Measurements from ENCODE around the gene RAET1E.

RAET1E gene

GRCh38 chr6:149859368-149859767 lies 38.5 kb downstream of the RAET1E start:
- Histone ChIP-seq H3K27ac (replicated peaks; ENCODE audit: low read length) (no peak overlapping the region), H3K4me1 (ENCODE audit: control insufficient read depth in 2 of 2, insufficient read depth in 1 of 2, low read depth in 1 of 2, low read length in 2 of 2) (peaks cover 7 to 18% of the 10 kb centered on the region in 2 donors)
- no CpG with 5 or more reads among the region's 7 CpGs for WGBS, 2 donors (ENCODE audit: extremely low coverage in 2 of 2, insufficient read length in 2 of 2, insufficient replicate concordance in 1 of 2)

DNA sequence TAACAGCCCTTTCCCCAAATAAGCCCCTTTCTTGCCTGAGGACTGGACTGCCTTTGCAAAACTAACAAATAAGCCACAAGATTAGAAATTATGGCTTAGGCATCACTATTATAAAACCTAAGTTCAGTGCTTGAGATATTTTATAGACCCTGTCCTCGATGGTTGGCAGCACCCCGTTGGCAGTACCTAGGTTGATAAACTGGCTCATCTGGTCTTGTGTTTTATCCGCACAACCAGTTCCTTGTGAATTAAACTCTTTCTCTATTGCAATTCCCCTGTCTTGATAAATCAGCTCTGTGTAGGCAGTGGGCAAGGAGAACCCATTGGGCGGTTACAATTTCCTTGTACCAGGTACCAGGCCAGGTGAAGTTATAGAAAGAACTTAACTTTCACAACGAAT lies 40.4 kb downstream of the RAET1E start:
- Histone ChIP-seq H2BK5ac (ENCODE audit: low read length) (no peak overlapping the region), H3K9me3 (replicated peaks in 1 of 2; ENCODE audit: control insufficient read depth in 2 of 2, insufficient read depth in 1 of 2, low read depth in 1 of 2, low read length in 2 of 2) (no peaks in the 10 kb centered on the region), H3K23ac (ENCODE audit: low read depth, low read length, poor library complexity) (no peak overlapping the region), H2BK15ac (ENCODE audit: low read length) (no peak overlapping the region), H2AK5ac (ENCODE audit: low read depth, low read length) (no peak overlapping the region), H3K4me3 (ENCODE audit: low read length in 2 of 2) (no peak overlapping the region), H4K91ac (ENCODE audit: low read depth, low read length, poor library complexity) (no peak overlapping the region), H3K27me3 (ENCODE audit: control insufficient read depth in 3 of 3, insufficient read depth in 3 of 3, low read depth in 1 of 3, low read length in 3 of 3) (peaks cover 0 to 12% (median 2%) of the 10 kb centered on the region in 3 experiments), H3K14ac (ENCODE audit: low read length) (no peak overlapping the region), H4K8ac (ENCODE audit: low read depth, low read length) (no peak overlapping the region), H3K4ac (ENCODE audit: low read length) (no peak overlapping the region), H3K27ac (replicated peaks; ENCODE audit: low read length) (no peak overlapping the region), H3K4me2 (ENCODE audit: insufficient read depth, low read length, poor library complexity, severe bottlenecking) (no peak overlapping the region), H3K4me1 (ENCODE audit: control insufficient read depth in 2 of 2, insufficient read depth in 1 of 2, low read depth in 1 of 2, low read length in 2 of 2) (peaks cover 7 to 18% of the 10 kb centered on the region in 2 donors), H3K18ac (ENCODE audit: low read length) (no peak overlapping the region), H3K79me1 (ENCODE audit: low read depth, low read length) (no peaks in the 10 kb centered on the region), H3K9ac (ENCODE audit: low read depth, low read length, poor library complexity) (no peak overlapping the region), H2AFZ (ENCODE audit: low read length) (no peak overlapping the region), H2BK120ac (ENCODE audit: low read depth, low read length) (no peak overlapping the region), H2BK12ac (ENCODE audit: low read length) (no peak overlapping the region), H3K36me3 (replicated peaks in 1 of 2; ENCODE audit: control insufficient read depth in 2 of 2, insufficient read depth in 2 of 2, low read length in 2 of 2) (peaks cover 0 to 8% of the 10 kb centered on the region in 2 donors)
- DNase-seq (ENCODE audit: low spot score) = no peak
- no CpG with 5 or more reads among the region's 5 CpGs for WGBS, 2 donors (ENCODE audit: extremely low coverage in 2 of 2, insufficient read length in 2 of 2, insufficient replicate concordance in 1 of 2)

More at GRCh38 chr6:149859368-149859767, 38.5 kb downstream of the RAET1E start:
- Histone ChIP-seq H2AK5ac (ENCODE audit: low read depth, low read length) (no peak overlapping the region), H3K4ac (ENCODE audit: low read length) (no peak overlapping the region), H3K4me2 (ENCODE audit: insufficient read depth, low read length, poor library complexity, severe bottlenecking) (no peak overlapping the region), H3K4me3 (ENCODE audit: low read length in 2 of 2) (no peak overlapping the region), H4K91ac (ENCODE audit: low read depth, low read length, poor library complexity) (no peak overlapping the region), H3K36me3 (replicated peaks in 1 of 2; ENCODE audit: control insufficient read depth in 2 of 2, insufficient read depth in 2 of 2, low read length in 2 of 2) (peaks cover 0 to 4% of the 10 kb centered on the region in 2 donors), H2BK12ac (ENCODE audit: low read length) (no peak overlapping the region), H2BK15ac (ENCODE audit: low read length) (no peak overlapping the region), H3K79me1 (ENCODE audit: low read depth, low read length) (no peaks in the 10 kb centered on the region), H4K8ac (ENCODE audit: low read depth, low read length) (no peak overlapping the region), H3K9me3 (replicated peaks in 1 of 2; ENCODE audit: control insufficient read depth in 2 of 2, insufficient read depth in 1 of 2, low read depth in 1 of 2, low read length in 2 of 2) (no peaks in the 10 kb centered on the region), H3K23ac (ENCODE audit: low read depth, low read length, poor library complexity) (no peak overlapping the region), H3K18ac (ENCODE audit: low read length) (no peak overlapping the region), H3K27me3 (ENCODE audit: control insufficient read depth in 3 of 3, insufficient read depth in 3 of 3, low read depth in 1 of 3, low read length in 3 of 3) (peaks cover 0 to 12% (median 2%) of the 10 kb centered on the region in 3 experiments), H2BK120ac (ENCODE audit: low read depth, low read length) (no peak overlapping the region), H3K9ac (ENCODE audit: low read depth, low read length, poor library complexity) (no peak overlapping the region), H3K14ac (ENCODE audit: low read length) (no peak overlapping the region), H2AFZ (ENCODE audit: low read length) (no peak overlapping the region), H2BK5ac (ENCODE audit: low read length) (no peak overlapping the region)
- no peak for DNase-seq (ENCODE audit: low spot score)

- no peak overlapping the region for H2BK15ac ChIP-seq (ENCODE audit: low read length)
- H2BK12ac ChIP-seq (ENCODE audit: low read length) = no peak overlapping the region
- no peak overlapping the region for H3K18ac ChIP-seq (ENCODE audit: low read length)
- H4K8ac ChIP-seq (ENCODE audit: low read depth, low read length) = no peak overlapping the region
- no peak overlapping the region for H3K14ac ChIP-seq (ENCODE audit: low read length)
- no peak overlapping the region for H2BK120ac ChIP-seq (ENCODE audit: low read depth, low read length)
- H3K4me1 ChIP-seq (ENCODE audit: control insufficient read depth in 2 of 2, insufficient read depth in 1 of 2, low read depth in 1 of 2, low read length in 2 of 2) = peaks cover 7 to 11% of the 10 kb centered on the region in 2 donors
- H3K4ac ChIP-seq (ENCODE audit: low read length) = no peak overlapping the region
- H2AFZ ChIP-seq (ENCODE audit: low read length) = no peak overlapping the region
- no peak overlapping the region for H3K9ac ChIP-seq (ENCODE audit: low read depth, low read length, poor library complexity)
- no peak overlapping the region for H2AK5ac ChIP-seq (ENCODE audit: low read depth, low read length)
- H4K91ac ChIP-seq (ENCODE audit: low read depth, low read length, poor library complexity) = no peak overlapping the region
- H3K23ac ChIP-seq (ENCODE audit: low read depth, low read length, poor library complexity) = no peak overlapping the region
- H3K4me2 ChIP-seq (ENCODE audit: insufficient read depth, low read length, poor library complexity, severe bottlenecking) = no peak overlapping the region
- H3K36me3 ChIP-seq (replicated peaks in 1 of 2; ENCODE audit: control insufficient read depth in 2 of 2, insufficient read depth in 2 of 2, low read length in 2 of 2) = peaks cover 0 to 16% of the 10 kb centered on the region in 2 donors
- H3K79me1 ChIP-seq (ENCODE audit: low read depth, low read length) = no peaks in the 10 kb centered on the region
- no CpG with 5 or more reads among the region's 10 CpGs for WGBS, 2 donors (ENCODE audit: extremely low coverage in 2 of 2, insufficient read length in 2 of 2, insufficient replicate concordance in 1 of 2)
- H3K27me3 ChIP-seq (ENCODE audit: control insufficient read depth in 3 of 3, insufficient read depth in 3 of 3, low read depth in 1 of 3, low read length in 3 of 3) = peaks cover 0 to 5% (median 0%) of the 10 kb centered on the region in 3 experiments
- no peak overlapping the region for H3K27ac ChIP-seq (replicated peaks; ENCODE audit: low read length)
- H3K4me3 ChIP-seq (ENCODE audit: low read length in 2 of 2) = no peak overlapping the region
- H3K9me3 ChIP-seq (replicated peaks in 1 of 2; ENCODE audit: control insufficient read depth in 2 of 2, insufficient read depth in 1 of 2, low read depth in 1 of 2, low read length in 2 of 2) = no peaks in the 10 kb centered on the region
- H2BK5ac ChIP-seq (ENCODE audit: low read length) = no peak overlapping the region
- DNase-seq (ENCODE audit: low spot score) = no peak
Observed at GRCh38 chr6:149856256-149856994, 41.5 kb downstream of the RAET1E start.

DNA sequence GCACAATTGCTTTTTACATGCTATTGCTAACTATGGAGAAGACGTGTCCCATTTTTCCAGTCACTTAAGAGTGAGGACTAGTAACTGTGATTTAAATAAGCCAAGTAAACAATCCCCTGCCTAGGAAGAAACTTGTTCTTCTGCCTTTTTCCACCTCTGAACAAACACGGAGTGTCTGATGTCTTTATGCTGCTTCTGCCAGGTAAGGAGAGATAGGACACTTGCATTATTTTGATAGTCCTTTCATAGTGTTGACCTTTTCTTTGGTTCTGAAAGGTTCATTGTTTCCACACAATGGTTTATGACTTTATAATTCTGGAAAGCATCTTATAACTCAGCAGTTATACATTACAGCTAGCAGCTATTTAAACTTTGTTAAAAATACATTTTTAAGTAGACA lies 42.2 kb downstream of the RAET1E start:
- no peak overlapping the region for H2BK120ac ChIP-seq (ENCODE audit: low read depth, low read length)
- H3K4me3 ChIP-seq (ENCODE audit: low read length in 2 of 2) = no peak overlapping the region
- peaks cover 5 to 11% of the 10 kb centered on the region in 2 donors for H3K4me1 ChIP-seq (ENCODE audit: control insufficient read depth in 2 of 2, insufficient read depth in 1 of 2, low read depth in 1 of 2, low read length in 2 of 2)
- no peak overlapping the region for H3K27ac ChIP-seq (replicated peaks; ENCODE audit: low read length)
- H3K27me3 ChIP-seq (ENCODE audit: control insufficient read depth in 3 of 3, insufficient read depth in 3 of 3, low read depth in 1 of 3, low read length in 3 of 3) = peaks cover 0 to 3% (median 0%) of the 10 kb centered on the region in 3 experiments
- H3K4me2 ChIP-seq (ENCODE audit: insufficient read depth, low read length, poor library complexity, severe bottlenecking) = no peak overlapping the region
- H3K23ac ChIP-seq (ENCODE audit: low read depth, low read length, poor library complexity) = no peak overlapping the region
- H2BK5ac ChIP-seq (ENCODE audit: low read length) = no peak overlapping the region
- no peak overlapping the region for H2AK5ac ChIP-seq (ENCODE audit: low read depth, low read length)
- no peak overlapping the region for H3K14ac ChIP-seq (ENCODE audit: low read length)
- no CpG with 5 or more reads among the region's 2 CpGs for WGBS, 2 donors (ENCODE audit: extremely low coverage in 2 of 2, insufficient read length in 2 of 2, insufficient replicate concordance in 1 of 2)
- peaks cover 0 to 22% of the 10 kb centered on the region in 2 donors for H3K36me3 ChIP-seq (replicated peaks in 1 of 2; ENCODE audit: control insufficient read depth in 2 of 2, insufficient read depth in 2 of 2, low read length in 2 of 2)
- no peak overlapping the region for H3K18ac ChIP-seq (ENCODE audit: low read length)
- no peak overlapping the region for H4K8ac ChIP-seq (ENCODE audit: low read depth, low read length)
- H3K4ac ChIP-seq (ENCODE audit: low read length) = no peak overlapping the region
- H4K91ac ChIP-seq (ENCODE audit: low read depth, low read length, poor library complexity) = no peak overlapping the region
- no peak overlapping the region for H2AFZ ChIP-seq (ENCODE audit: low read length)
- H3K9me3 ChIP-seq (replicated peaks in 1 of 2; ENCODE audit: control insufficient read depth in 2 of 2, insufficient read depth in 1 of 2, low read depth in 1 of 2, low read length in 2 of 2) = no peaks in the 10 kb centered on the region
- no peak overlapping the region for H3K9ac ChIP-seq (ENCODE audit: low read depth, low read length, poor library complexity)
- no peak for DNase-seq (ENCODE audit: low spot score)
- H2BK15ac ChIP-seq (ENCODE audit: low read length) = no peak overlapping the region
- no peaks in the 10 kb centered on the region for H3K79me1 ChIP-seq (ENCODE audit: low read depth, low read length)
- H2BK12ac ChIP-seq (ENCODE audit: low read length) = no peak overlapping the region
